OCI-M2 (cell line): ENCODE data around the gene THOC3.
"Not testable (repeated sequence)": the region's sequence is repeated elsewhere in the genome, so short reads cannot be mapped to it uniquely, and the experiment has no call there.

Experiments used
- DNase-seq: peaks from one replicate; lab custom pipeline; 2025; ENCODE audit not compliant: unreplicated experiment; lab: John Stamatoyannopoulos, UW

Gene THOC3

DNA sequence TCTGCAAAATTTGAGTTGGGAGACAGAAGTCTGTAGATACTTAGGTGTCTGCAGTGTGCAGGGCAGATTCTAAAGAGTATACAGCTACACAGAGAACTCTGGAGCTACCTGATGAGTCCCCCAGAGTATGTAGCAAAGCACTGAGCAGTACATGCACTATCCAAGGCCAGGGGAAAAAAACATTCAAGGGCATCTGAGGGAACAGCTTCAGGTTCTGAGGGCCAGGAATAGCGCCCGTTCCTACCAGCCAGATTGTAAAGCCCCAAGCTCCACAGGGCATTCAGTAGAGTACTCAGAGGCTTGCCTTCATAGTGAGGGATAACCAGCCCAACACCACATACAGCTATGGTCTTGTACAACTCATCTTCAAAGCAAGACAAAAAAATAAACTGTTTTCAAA lies 27.5 kb downstream of the THOC3 start:
- DNase-seq: not testable (repeated sequence)

DNA sequence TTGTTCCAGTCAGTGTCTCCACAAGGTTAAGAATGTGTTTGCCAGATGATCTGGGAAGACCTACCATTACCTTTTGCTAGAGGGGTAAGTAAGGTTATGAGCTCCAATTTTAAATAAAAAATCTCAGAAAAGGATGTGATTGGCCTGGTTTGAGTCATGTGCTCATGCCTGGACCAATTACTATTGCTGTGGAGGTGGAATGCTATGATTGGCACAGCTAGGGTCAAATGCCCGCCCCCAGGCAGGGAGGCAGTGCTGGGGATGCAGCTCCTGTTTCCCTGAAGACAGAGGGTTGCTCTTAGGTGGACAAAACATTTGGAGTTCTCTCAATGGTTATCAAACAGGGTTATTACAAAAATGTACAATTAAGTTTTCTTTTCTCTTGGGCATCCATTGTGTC lies 29.6 kb downstream of the THOC3 start:
- DNase-seq: not testable (repeated sequence)

DNA sequence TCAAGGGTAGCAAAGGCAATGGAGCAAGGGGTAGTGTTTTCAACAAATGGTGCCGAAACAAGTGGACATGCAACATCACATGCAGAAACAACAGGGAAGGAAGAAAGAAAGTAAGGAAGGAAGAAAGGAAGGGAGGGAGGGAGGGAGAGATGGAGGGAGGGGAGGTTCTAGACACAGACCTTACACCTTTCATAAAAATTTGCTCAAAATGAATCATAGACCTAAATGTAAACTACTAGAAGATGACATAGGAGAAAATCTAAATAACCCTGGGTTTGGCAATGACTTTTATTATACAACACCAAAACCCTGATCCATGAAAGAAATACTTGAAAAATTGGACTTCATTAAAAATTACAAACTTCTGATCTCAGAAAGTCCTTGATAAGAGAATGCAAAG lies 39.4 kb downstream of the THOC3 start:
- not testable (repeated sequence) for DNase-seq

DNA sequence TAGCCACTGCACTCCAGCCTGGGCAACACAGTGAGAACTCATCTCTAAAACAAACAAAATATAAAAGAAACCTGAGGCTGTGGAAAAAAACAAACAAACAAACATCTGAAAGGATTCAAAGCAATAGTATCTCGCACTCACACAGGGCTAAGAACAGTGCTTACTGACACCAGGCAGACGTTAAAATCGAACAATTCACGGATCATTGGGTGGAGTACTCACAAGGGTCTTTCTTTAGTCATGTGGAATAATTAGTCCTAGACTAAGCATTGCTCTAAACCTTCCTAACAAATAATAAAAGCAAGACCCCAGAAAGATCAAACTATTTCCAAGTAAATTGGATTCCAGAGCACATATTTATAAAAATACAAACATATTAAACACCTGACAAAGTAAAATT lies 43.0 kb downstream of the THOC3 start:
- DNase-seq: not testable (repeated sequence)

DNA sequence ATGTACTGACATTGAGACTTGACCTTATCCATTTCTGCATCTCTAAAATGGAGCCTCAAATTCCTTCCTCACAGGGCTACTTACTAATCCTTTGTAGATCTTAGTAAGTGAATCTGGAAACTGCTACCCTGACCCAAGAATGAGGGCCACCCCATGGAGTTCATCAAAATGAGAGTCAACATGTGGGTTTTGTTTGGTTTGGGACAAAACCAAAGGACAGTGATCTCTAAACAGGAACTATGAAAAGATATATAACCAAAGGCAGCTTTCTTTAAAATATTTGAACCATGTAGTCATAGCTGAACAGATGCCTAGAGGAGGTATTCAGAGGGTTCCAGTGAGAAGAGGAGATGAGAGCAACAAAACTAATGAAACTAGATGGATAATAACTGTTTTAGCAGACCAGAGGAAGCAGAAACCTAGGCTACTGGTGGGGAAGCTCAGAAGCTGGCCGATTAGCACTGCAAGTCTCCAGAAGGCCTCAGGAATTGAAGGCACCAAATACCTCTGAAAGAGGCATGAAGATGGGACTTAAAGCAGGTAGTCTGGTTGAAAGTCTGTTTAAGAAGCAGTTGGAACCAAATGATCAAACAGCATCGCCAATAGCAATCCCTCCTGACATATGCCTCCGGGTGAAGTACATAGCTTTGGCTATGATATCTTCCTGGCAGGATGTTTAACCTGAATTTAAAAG lies 45.8 kb downstream of the THOC3 start:
- DNase-seq: no peak

DNA sequence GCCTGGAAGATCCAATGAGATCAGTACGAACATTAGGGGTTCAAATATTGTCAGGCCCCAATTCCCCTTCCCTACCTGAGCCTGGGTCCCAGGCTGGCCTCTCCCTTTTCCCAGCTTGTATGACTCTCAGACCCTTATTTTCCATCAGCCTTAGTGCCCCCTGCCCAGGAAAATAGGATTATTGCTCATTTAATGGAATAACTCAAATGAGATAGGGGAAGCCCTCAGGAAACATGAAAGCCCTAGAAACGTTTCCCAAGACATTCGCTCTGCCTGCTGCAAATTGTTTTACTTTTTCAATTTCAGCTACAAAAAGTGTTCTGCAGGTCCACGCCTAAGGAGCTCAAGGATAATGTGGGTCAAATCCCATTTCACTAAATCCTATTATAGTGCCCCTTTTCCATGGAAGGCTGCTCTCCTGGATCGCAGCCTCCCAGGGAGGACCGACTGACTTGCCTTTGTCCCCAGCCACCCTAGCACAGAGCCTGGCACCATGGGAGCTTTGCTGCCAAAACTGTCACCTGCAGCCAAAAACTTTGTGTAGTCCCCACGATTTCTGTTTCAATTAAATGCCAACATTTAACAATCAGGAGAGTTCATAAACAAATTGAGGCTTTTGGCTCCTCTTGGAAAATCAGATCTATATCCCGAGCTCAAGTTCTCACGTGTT lies 46.9 kb downstream of the THOC3 start:
- no peak for DNase-seq

DNA sequence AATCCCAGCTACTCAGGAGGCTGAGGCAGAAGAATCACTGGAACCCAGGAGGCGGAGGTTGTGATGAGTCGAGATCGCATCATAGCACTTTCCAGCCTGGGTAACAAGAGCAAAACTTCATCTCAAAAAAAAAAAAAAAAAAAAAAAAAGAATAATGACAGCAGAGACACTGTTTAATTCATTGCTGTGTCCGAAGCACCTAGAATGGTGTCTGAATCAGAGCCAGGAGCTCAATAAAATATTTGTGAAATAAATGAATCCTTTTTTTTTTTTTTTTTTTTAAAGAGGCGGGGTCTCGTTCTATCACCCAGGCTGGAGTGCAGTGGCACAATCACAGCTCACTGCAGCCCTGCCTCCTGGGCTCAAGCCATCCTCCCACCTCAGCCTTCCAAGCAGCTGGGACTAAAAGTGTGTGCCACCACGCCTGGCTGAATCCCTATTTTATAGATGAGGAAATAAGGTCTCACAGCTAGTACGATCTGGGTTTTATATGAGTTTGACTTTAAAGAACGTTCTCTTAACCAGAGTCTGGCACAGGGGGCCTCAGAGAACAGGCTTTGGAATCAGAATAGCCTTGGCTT lies 47.8 kb downstream of the THOC3 start:
- DNase-seq: no peak

DNA sequence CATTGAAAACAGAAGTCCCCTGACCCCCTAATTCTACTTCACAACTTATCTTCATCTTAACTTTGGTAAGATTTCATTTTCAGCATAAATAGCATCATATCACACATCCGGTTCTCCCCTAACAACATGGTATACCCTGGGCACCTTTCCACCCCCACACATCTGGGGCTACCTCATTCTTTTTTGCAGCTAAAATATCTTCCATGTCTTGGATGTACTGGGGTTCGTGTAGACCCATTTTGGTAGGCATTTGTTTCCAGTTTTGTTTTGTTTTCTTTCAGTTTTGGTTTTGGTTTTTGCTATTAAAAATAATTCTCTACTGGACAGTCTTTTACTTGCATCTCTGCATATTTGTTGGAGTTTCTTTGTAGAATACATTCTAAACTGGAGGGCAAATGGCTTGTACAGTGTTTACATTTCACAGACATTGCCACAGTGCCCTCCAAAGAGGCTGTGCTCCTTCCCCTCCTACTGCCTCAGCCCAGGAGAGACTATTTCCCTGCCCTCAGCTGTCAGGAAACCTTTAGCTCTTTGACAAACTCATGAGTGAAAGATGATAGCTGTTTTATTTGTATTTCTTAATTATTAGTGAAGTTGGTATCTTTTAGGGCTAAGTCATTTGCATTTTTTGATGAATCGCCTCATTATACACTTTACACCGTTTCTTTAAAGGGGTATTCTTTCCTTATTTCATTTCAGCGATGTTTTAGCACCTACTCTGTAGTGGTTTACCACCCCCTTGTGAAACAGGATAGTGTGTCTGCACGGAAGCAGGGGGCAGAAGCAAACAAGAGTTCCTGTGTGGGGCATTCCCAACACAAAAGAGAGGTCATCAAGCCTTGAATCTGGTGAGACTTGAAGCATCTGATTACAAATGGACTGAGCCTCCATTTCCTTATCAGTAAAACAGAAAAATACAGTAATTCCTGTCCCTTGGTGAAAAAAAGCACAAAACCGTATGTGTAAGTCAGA lies 52.8 kb downstream of the THOC3 start:
- DNase-seq: not testable (repeated sequence)

DNA sequence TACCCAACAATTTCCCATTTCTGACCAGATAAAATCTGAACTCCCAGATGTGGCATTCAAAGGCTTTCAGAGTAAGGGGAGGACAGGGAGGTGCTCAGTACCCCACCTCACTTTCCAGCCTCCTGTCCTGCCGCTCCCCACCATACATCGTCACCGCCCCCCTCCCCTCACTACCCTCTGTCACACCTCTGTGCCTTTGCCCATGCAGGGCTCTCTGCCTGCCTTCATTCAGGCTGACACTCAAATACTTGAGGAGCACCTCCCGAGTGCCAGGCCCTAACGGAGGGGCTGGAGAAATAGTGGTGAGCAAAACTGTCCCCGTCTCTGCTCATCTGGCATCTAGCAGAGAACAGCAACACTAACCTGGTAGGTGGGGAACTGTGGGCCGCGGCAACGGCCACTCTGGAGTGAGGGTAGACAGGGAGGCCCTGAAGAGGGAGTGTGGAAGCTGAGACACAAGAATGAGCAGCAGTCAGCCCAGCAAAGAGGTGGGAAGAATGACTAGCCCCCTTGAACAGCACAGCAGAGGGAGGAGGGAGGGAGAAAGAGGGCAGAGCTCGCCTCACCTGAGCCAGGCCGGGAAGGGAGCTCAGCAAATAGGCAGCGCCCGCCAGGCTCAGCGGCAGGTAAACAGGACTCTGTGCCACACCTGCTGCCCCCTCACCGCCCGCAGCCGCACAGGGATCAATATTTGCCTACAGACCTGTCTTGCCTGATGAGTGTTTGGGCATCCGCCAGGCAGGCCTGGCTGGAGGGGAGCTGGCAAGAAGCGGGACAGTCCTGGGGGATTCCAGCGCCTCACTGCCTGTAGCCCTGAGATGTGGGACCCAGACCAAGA lies 54.1 kb downstream of the THOC3 start:
- not testable (repeated sequence) for DNase-seq

DNA sequence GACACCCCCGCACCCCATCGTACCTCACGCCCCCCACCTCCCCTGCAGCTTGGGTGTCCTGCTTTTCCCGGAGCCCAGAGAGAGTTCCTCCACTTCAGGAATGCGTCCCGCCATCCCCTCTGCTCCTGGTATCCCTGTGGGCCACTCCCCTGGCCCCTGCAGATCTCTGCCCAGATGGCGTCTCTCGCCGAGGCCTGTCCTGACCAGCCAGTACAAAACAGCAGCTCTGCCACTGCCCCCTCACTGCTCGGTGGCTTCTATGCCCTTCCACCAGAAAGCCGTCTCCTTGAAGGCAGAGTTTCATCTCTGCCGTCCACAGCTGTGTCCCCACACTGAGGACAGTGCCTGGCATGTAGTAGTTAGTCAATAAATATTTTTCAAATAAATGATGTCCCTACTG lies 58.0 kb downstream of the THOC3 start:
- DNase-seq: not testable (repeated sequence)
